Endothelial cell of umbilical vein (primary cell): ENCODE data around the gene NKIRAS1. TPM values are rescaled to one million over a fixed set of nuclear protein-coding genes. Genes with fewer than 3 reads are reported as not detected.

Experiments
- BruUV-seq: library from RNA; stranded (reverse); fragments of 400-500 nt; replicated peaks from 2 replicates; lab custom pipeline; 2021; lab: Mats Ljungman, UMichigan
- CTCF ChIA-PET: fragments of 300-600, 350-600 bp; sonication (Branson Sonifier 250); formaldehyde crosslinking; loops from one replicate; lab custom pipeline; 2021; ENCODE audit warnings: antibody characterized with exemption, inconsistent platforms; lab: Charles Lee
- POLR2A ChIA-PET: fragments of 300-600, 350-600 bp; sonication (Branson Sonifier 250); formaldehyde crosslinking; loops from one replicate; lab custom pipeline; 2021; ENCODE audit warnings: antibody characterized with exemption, inconsistent platforms; lab: Charles Lee
- DNase-seq: peaks from one replicate; pipeline ENCODE4 v3.0.0-alpha.2; 2011; ENCODE audit warnings: low read depth, low spot score
- FAIRE-seq: peaks from 2 replicates; lab custom pipeline; 2011; peaks lifted over from hg19 to GRCh38; lab: Jason Lieb, UNC
- H2AFZ ChIP-seq: 2 replicates; pipeline ENCODE4 v1.6.0; 2012; ENCODE audit warnings: low read depth, low read length, control low read depth, inconsistent platforms
- H3K27ac ChIP-seq: 2 replicates; pipeline ENCODE4 v1.5.1; 2011; ENCODE audit warnings: low read depth, mild to moderate bottlenecking, control low read depth, low read length, moderate library complexity; ENCODE audit not compliant: insufficient read depth
- H3K27me3 ChIP-seq, 2 experiments: 2 replicates each; pipeline versions ENCODE4 v1.6.0 to v1.6.1; 2011; ENCODE audit warnings: low read length in 2 of 2, mixed read lengths in 1 of 2; ENCODE audit not compliant: control insufficient read depth in 2 of 2, insufficient read depth in 2 of 2
- H3K36me3 ChIP-seq, 2 experiments: 2 replicates in 1 of 2; 3 replicates in 1 of 2; pipeline ENCODE4 v1.5.1; 2011; ENCODE audit warnings: low read length in 2 of 2, mild to moderate bottlenecking in 1 of 2, moderate library complexity in 1 of 2; ENCODE audit not compliant: control insufficient read depth in 2 of 2, insufficient read depth in 2 of 2; ENCODE audit errors: extremely low read depth in 1 of 2
- H3K4me1 ChIP-seq: 3 replicates; pipeline ENCODE4 v1.5.1; 2011; ENCODE audit warnings: mild to moderate bottlenecking, low read length; ENCODE audit not compliant: control insufficient read depth, insufficient read depth; ENCODE audit errors: extremely low read depth
- H3K4me2 ChIP-seq: 2 replicates; pipeline ENCODE4 v1.6.1; 2011; ENCODE audit warnings: low read length, control low read depth, mixed read lengths; ENCODE audit not compliant: insufficient read depth
- H3K4me3 ChIP-seq, 3 experiments: fragments of 200-600 bp in 1 of 3; sonication (generic), shearing (Covaris generic) in 1 of 3; replicated peaks in 1 of 3; 2 replicates each; pipeline ENCODE4 v1.5.1; 2011 to 2016; ENCODE audit warnings: control low read depth in 3 of 3, low read length in 3 of 3, mild to moderate bottlenecking in 2 of 3, inconsistent platforms in 1 of 3, low read depth in 1 of 3, moderate library complexity in 1 of 3; ENCODE audit not compliant: insufficient read depth in 1 of 3
- H3K79me2 ChIP-seq: 2 replicates; pipeline ENCODE4 v1.6.0; 2012; ENCODE audit warnings: low read length, inconsistent platforms; ENCODE audit not compliant: control insufficient read depth, insufficient read depth
- H3K9ac ChIP-seq: replicated peaks from 2 replicates; pipeline ENCODE3; 2011; ENCODE audit warnings: low read length, control low read depth; ENCODE audit not compliant: insufficient read depth; ENCODE audit errors: extremely low read depth
- H3K9me1 ChIP-seq: replicated peaks from 3 replicates; pipeline ENCODE4 v1.6.0; 2011; ENCODE audit warnings: mild to moderate bottlenecking, low read length; ENCODE audit not compliant: control insufficient read depth, insufficient read depth; ENCODE audit errors: extremely low read depth
- H3K9me3 ChIP-seq: replicated peaks from 2 replicates; pipeline ENCODE4 v1.5.1; 2012; ENCODE audit warnings: low read length, inconsistent platforms; ENCODE audit not compliant: control insufficient read depth, insufficient read depth
- H4K20me1 ChIP-seq: replicated peaks from 2 replicates; pipeline ENCODE3; 2011; ENCODE audit warnings: mild to moderate bottlenecking, low read length; ENCODE audit not compliant: control insufficient read depth, insufficient read depth; ENCODE audit errors: extremely low read depth
- EZH2 ChIP-seq: IDR thresholded peaks from 2 replicates; pipeline ENCODE4 v1.6.1; 2012; ENCODE audit warnings: borderline replicate concordance, low read depth, mild to moderate bottlenecking, moderate library complexity, low read length, inconsistent platforms; ENCODE audit not compliant: severe bottlenecking
- MYC ChIP-seq: IDR thresholded peaks from one replicate; pipeline ENCODE4 v1.6.1; 2011; ENCODE audit warnings: mild to moderate bottlenecking, low read depth, low read length
- POLR2A ChIP-seq: IDR thresholded peaks from 2 replicates; pipeline ENCODE4 v1.6.1; 2012; ENCODE audit warnings: low read depth, mild to moderate bottlenecking, control low read depth, low read length
- POLR2AphosphoS5 ChIP-seq: IDR thresholded peaks from 2 replicates; pipeline ENCODE4 v1.6.1; 2012; ENCODE audit warnings: low read depth, mild to moderate bottlenecking, control low read depth, low read length, moderate library complexity; ENCODE audit not compliant: insufficient read depth
- dilution Hi-C: fragments of 300-500 bp; cut with MboI; formaldehyde crosslinking; loops from one replicate; pipeline ENCODE4 v1.15.0; 2019; ENCODE audit warnings: low sequenced_read_pairs; ENCODE audit not compliant: extremely low pct_ligation_motif_present
- intact Hi-C: fragments of 100-400 bp; cut with micrococcal nuclease; formaldehyde crosslinking; loops from one replicate; pipeline ENCODE4 v1.10.0; 2022
- polyA plus RNA-seq, 4 experiments: library from polyadenylated mRNA; depleted of rRNA in 3 of 4; stranded (reverse) in 3 of 4; unstranded in 1 of 4; fragments of >200 nt; gene quantifications; 2 replicates each; pipeline versions ENCODE4 v1.2.1 to v1.2.3, GENCODE V29; 2011 to 2012; ENCODE audit warnings: missing spikeins in 1 of 4
- total RNA-seq: library from RNA; stranded (reverse); gene quantifications from 2 replicates; pipeline ENCODE4 v1.2.3, GENCODE V29; 2021
- TF ChIP-seq, protein P1 (sequence below): IDR thresholded peaks from 2 replicates; pipeline ENCODE4 v1.6.1; 2011; ENCODE audit not compliant: insufficient read depth, insufficient read length

NKIRAS1 gene
- total and polyA plus RNA-seq, 2 donors (not counting 3 experiments of a cell fraction or from before 2014, with no cell fraction given) = 2.2 to 2.9 TPM

DNA sequence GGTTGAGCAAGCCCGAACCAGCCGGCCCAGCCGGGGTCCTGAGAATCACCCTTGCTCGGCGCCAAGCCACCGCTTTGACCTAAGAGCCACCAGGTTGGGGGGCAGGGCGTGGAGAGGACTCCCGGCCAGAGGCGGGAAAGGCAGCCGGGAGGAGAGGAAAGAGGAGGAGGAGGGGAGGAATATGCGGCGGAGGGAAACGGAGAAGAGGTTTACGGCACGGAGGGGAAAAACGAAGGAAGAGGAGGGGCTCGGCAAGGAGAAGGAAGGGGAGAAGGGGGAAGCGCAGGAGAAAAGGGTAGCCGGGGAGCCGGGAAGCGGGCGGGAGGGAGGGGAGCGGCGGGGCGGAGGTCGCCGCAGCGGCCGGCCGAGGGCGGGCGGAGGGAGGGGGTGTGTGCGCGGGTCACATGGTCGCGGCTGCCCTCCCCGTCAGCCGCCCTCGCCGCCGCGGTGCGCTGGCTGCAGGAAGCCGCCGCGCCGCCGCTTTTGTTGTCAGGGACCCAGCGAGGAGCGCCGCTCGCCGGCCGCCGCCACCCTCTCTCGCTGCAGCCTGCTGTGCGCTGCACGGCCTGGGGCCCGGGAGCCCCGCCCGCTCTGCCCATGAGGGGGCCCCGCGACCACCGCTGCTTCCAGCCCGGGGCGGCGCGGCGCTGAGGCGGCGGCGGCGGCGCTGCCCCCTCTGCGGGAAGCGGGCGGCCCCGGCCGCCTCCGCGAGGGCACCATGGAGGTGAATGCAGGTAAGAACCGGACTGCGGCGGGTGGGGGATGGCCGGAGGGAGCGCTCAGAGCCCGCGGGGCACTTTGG lies 28.3 kb upstream of the NKIRAS1 start, which contains the start of gene NR1D2:
Gene NR1D2 (plus strand): TSS at position 426 of the 802 bp plus-strand sequence. CDS start 293 bp downstream, at position 719.
- H3K4me3 ChIP-seq = peak within 1 kb of the TSS; percentile 55 to 92 (median 63)
- TF ChIP-seq, protein P1, sequence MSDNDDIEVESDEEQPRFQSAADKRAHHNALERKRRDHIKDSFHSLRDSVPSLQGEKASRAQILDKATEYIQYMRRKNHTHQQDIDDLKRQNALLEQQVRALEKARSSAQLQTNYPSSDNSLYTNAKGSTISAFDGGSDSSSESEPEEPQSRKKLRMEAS = no peak
- no peak for TF ChIP-seq MYC
- TF ChIP-seq POLR2AphosphoS5 = peak; percentile 62
- no peak for TF ChIP-seq EZH2
- TF ChIP-seq POLR2A = peak; percentile 23
- H3K27ac ChIP-seq = peak within 1 kb of the TSS; percentile 90
- H3K9me1 ChIP-seq = no peaks in the 10 kb centered on the region
- peak within 1 kb of the TSS; percentile 87 for H3K4me2 ChIP-seq
- peaks cover 17% of the 10 kb centered on the region for H3K4me1 ChIP-seq
- no peaks in the 10 kb centered on the region for H3K36me3 ChIP-seq
- H3K27me3 ChIP-seq = peaks cover 3 to 10% of the 10 kb centered on the region in 2 experiments
- ChIA-PET CTCF (interaction anchor here (1.4 kb wide), 1 partner anchor 57 kb away, joined by 3 read pairs; no protein-coding TSS in a partner anchor), POLR2A (interaction anchor here (1.2 to 2.2 kb wide), 2 partner anchors 24 to 28 kb away, joined by 4 to 8 read pairs; partner anchors contain the start of genes NKIRAS1 and RPL15)
- H3K9me3 ChIP-seq = no peaks in the 10 kb centered on the region
- no TSS peak for BruUV-seq
- peak; percentile 87 for FAIRE-seq
- H3K9ac ChIP-seq = peak within 1 kb of the TSS; percentile 85
- H2AFZ ChIP-seq = peak within 1 kb of the TSS; percentile 93
- intact Hi-C loops = loop anchor here (1.0 to 2.0 kb wide), 6 partner anchors 28 to 420 kb away; partner anchors contain the start of gene RPL15
- dilution Hi-C loops = no loop called here
- peaks cover 10% of the 10 kb centered on the region for H3K79me2 ChIP-seq
- no peaks in the 10 kb centered on the region for H4K20me1 ChIP-seq
- DNase-seq = peak; percentile 72
